Spleen (tissue), 11 donors: ENCODE measurements around the gene BCL11B. TPM values are rescaled to one million over a fixed set of nuclear protein-coding genes. Genes with fewer than 3 reads are reported as not detected.

Source experiments
- DNase-seq: peaks from one replicate; pipeline ENCODE4 v3.0.0-alpha.2; 2020
- H3K27ac ChIP-seq, 8 donors: fragments of 200-600 bp; sonication (generic) in 7 of 8; 1 replicate in 4 of 8; 2 replicates in 4 of 8; pipeline versions ENCODE4 v1.5.0 to v1.8.0; 2016 to 2021; ENCODE audit warnings: inconsistent platforms in 4 of 8, mild to moderate bottlenecking in 4 of 8, moderate library complexity in 1 of 8
- H3K27me3 ChIP-seq, 7 donors: fragments of 200-600 bp; sonication (generic) in 6 of 7; replicated peaks in 1 of 7; 1 replicate in 4 of 7; 2 replicates in 3 of 7; pipeline versions ENCODE4 v1.5.0 to v1.8.0; 2016 to 2021; ENCODE audit warnings: inconsistent platforms in 3 of 7, mild to moderate bottlenecking in 1 of 7
- H3K36me3 ChIP-seq, 6 donors: fragments of 200-600 bp; sonication (generic) in 5 of 6; 1 replicate in 4 of 6; 2 replicates in 2 of 6; pipeline versions ENCODE4 v1.5.0 to v1.8.0; 2016 to 2021; ENCODE audit warnings: inconsistent platforms in 2 of 6
- H3K4me1 ChIP-seq, 6 donors: fragments of 200-600 bp; sonication (generic) in 5 of 6; 1 replicate in 3 of 6; 2 replicates in 3 of 6; pipeline versions ENCODE4 v1.5.0 to v1.8.0; 2016 to 2021; ENCODE audit warnings: inconsistent platforms in 3 of 6
- H3K4me3 ChIP-seq, 8 donors: fragments of 200-600 bp; sonication (generic) in 7 of 8; 1 replicate in 4 of 8; 2 replicates in 4 of 8; pipeline versions ENCODE4 v1.5.0 to v1.8.0; 2016 to 2021; ENCODE audit warnings: inconsistent platforms in 4 of 8, mild to moderate bottlenecking in 4 of 8, moderate library complexity in 2 of 8
- H3K9me3 ChIP-seq, 8 donors: fragments of 200-600 bp; sonication (generic) in 7 of 8; 1 replicate in 4 of 8; 2 replicates in 4 of 8; pipeline versions ENCODE4 v1.5.0 to v1.8.0; 2016 to 2021; ENCODE audit warnings: inconsistent platforms in 4 of 8
- POLR2A ChIP-seq, 3 donors: fragments of 450-650 bp; IDR thresholded peaks; one replicate each; pipeline ENCODE4 v1.5.1; 2017; ENCODE audit warnings: antibody characterized with exemption in 3 of 3, mild to moderate bottlenecking in 1 of 3
- POLR2AphosphoS5 ChIP-seq, 3 donors: sonication (generic); formaldehyde crosslinking; IDR thresholded peaks; one replicate each; pipeline ENCODE4 v1.5.1; 2017; ENCODE audit warnings: antibody characterized with exemption in 3 of 3
- WGBS, 5 donors: extraction: QIAGEN DNeasy Blood & Tissue Kit in 3 of 5; methylation state at CpG; one replicate each; pipeline versions ENCODE4 v1.1.5 to v1.1.7; 2013 to 2018; 5-methylcytosine and 5-hydroxymethylcytosine counted together
- intact Hi-C: fragments of 100-400 bp; cut with DNase I; formaldehyde crosslinking; loops from one replicate; pipeline ENCODE4 v1.15.0; 2023; ENCODE audit warnings: low total_unique reads
- polyA plus RNA-seq, 3 donors: library from polyadenylated mRNA; stranded (reverse); fragments of 200-250 nt; gene quantifications; one replicate each; pipeline ENCODE4 v1.2.1, GENCODE V29; 2013
- total RNA-seq, 7 donors: library from RNA; depleted of rRNA in 3 of 7; stranded (reverse); fragments of >200 nt in 3 of 7; fragmentation: NEBNext Ultra II Directional in 4 of 7; extraction: Animal tissue kit (Norgen Biotek cat#: 25700) in 4 of 7; gene quantifications; one replicate each; pipeline versions ENCODE4 v1.1.0 to v1.2.1, GENCODE V29; 2016 to 2021
- TF ChIP-seq, protein P1 (sequence below), 11 experiments: fragments of 200-600 bp in 7 of 11; fragments of 450-650 bp in 4 of 11; sonication (generic) in 4 of 11; IDR thresholded peaks in 8 of 11; conservative IDR thresholded peaks in 3 of 11; 1 replicate in 7 of 11; 2 replicates in 4 of 11; pipeline versions ENCODE4 v1.4.0 to v1.8.0; 2016 to 2021; ENCODE audit warnings: antibody characterized with exemption in 11 of 11, inconsistent platforms in 4 of 11, mild to moderate bottlenecking in 1 of 11
- donor health status: healthy with polysubstance abuse.
- donor health status: DM: no; HTN: no; CAD: no; lungs with moderate emphysema.
- donor health status: DM: no; HTN: no; CAD: no.
- donor health status: Bipolar disorder and iron deficiency.
- donor health status: healthy.
- donor health status: DM: no; HTN: no; CAD: no.
- donor health status: DM: yes; HTN: yes; CAD: no.

BCL11B gene
- total and polyA plus RNA-seq, 10 donors: 0.74 to 21.1 (median 11.4) TPM

DNA sequence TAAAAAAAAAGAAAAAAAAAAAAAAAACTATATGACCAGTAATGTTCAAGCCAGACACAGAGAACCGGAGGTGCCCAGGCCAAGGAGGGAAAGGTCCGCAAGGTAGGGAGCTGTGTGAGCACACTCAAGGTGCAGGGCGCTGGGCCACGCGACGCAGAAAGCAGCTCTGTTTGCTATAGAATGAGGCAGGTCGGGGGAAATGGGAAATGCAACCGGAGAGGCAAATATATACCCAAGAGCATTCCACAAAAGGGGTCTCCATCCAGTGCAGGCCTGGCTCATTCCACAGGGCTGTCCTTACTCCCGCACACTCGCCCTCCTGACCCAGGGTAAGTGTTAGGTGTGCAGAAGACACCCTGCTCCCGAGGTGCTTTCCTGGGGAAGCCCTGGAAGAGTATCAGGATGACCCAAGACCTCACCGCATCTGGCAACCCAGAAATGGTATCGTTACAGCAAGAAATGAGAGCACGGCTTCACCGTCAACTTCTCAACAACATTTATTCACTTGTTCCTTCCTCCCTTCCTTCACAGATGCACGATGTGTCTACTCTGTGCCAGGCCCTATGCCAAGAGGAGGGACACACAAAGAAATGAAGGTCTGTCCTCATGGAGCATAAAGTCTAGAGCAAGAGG lies 86.4 kb downstream of the BCL11B start:
- Histone ChIP-seq H3K4me3 (no peak overlapping the region), H3K36me3 (no peaks in the 10 kb centered on the region), H3K27me3 (peaks cover 0 to 6% (median 0%) of the 10 kb centered on the region in 7 donors), H3K4me1 (peaks cover 0 to 96% (median 13%) of the 10 kb centered on the region in 6 donors), H3K9me3 (no peaks in the 10 kb centered on the region), H3K27ac (peak overlapping the region in 1 of 8 donors; percentile 3)
- no peak for DNase-seq
- TF ChIP-seq POLR2A (IDR thresholded peaks at IDR 0.05) (no peak), POLR2AphosphoS5 (IDR thresholded peaks at IDR 0.05) (no peak)
- TF ChIP-seq, protein P1, sequence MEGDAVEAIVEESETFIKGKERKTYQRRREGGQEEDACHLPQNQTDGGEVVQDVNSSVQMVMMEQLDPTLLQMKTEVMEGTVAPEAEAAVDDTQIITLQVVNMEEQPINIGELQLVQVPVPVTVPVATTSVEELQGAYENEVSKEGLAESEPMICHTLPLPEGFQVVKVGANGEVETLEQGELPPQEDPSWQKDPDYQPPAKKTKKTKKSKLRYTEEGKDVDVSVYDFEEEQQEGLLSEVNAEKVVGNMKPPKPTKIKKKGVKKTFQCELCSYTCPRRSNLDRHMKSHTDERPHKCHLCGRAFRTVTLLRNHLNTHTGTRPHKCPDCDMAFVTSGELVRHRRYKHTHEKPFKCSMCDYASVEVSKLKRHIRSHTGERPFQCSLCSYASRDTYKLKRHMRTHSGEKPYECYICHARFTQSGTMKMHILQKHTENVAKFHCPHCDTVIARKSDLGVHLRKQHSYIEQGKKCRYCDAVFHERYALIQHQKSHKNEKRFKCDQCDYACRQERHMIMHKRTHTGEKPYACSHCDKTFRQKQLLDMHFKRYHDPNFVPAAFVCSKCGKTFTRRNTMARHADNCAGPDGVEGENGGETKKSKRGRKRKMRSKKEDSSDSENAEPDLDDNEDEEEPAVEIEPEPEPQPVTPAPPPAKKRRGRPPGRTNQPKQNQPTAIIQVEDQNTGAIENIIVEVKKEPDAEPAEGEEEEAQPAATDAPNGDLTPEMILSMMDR (IDR thresholded peaks at IDR 0.05 in 8 of 11, conservative IDR thresholded peaks at IDR 0.05 in 3 of 11): no peak
- intact Hi-C loops: no loop called here
- 80 to 86% (median 86%) methylated on average over 16 of the region's 16 CpGs for WGBS, 5 donors

- intact Hi-C loops: no loop called here
- Histone ChIP-seq H3K4me1 (peaks cover 0 to 96% (median 12%) of the 10 kb centered on the region in 6 donors), H3K27me3 (peaks cover 0 to 5% (median 0%) of the 10 kb centered on the region in 7 donors), H3K36me3 (no peaks in the 10 kb centered on the region), H3K4me3 (no peak overlapping the region), H3K27ac (peak overlapping the region in 2 of 8 donors; percentile 21 to 36), H3K9me3 (no peaks in the 10 kb centered on the region)
- 73 to 88% (median 84%) methylated on average over 8 of the region's 8 CpGs for WGBS, 5 donors
- TF ChIP-seq, protein P1 (IDR thresholded peaks at IDR 0.05 in 8 of 11, conservative IDR thresholded peaks at IDR 0.05 in 3 of 11): no peak
- no peak for TF ChIP-seq POLR2AphosphoS5 (IDR thresholded peaks at IDR 0.05)
- TF ChIP-seq POLR2A (IDR thresholded peaks at IDR 0.05): no peak
- no peak for DNase-seq
Observed at GRCh38 chr14:99183716-99184115, 88.3 kb downstream of the BCL11B start.

DNA sequence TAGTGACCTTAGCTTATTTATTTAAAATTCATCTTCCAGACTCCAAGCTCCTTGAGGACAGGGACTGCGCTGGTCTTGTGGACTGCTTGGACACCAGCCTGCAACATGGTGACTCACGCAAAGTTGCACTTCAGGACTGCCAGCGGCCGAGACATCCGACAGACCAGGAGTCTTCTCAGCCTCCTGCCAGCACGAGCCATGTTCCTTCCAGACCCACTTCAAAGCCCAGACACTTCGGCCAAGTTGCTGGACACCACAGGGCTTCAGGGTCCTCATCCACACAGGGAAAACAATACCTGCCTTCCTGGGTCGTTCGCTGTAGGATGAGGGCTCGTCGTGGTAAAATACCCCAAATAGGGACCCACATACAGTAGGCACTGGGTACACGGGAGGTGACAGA lies 88.7 kb downstream of the BCL11B start:
- DNase-seq: no peak
- Histone ChIP-seq H3K27me3 (peaks cover 0 to under 1% (median 0%) of the 10 kb centered on the region in 7 donors), H3K4me3 (no peak overlapping the region), H3K9me3 (no peaks in the 10 kb centered on the region), H3K4me1 (peaks cover 0 to 96% (median 13%) of the 10 kb centered on the region in 6 donors), H3K36me3 (no peaks in the 10 kb centered on the region), H3K27ac (no peak overlapping the region)
- TF ChIP-seq POLR2AphosphoS5 (IDR thresholded peaks at IDR 0.05) (no peak), POLR2A (IDR thresholded peaks at IDR 0.05) (no peak)
- TF ChIP-seq, protein P1 (IDR thresholded peaks at IDR 0.05 in 8 of 11, conservative IDR thresholded peaks at IDR 0.05 in 3 of 11): no peak
- intact Hi-C loops: no loop called here
- WGBS, 5 donors: 88 to 92% (median 89%) methylated on average over 12 of the region's 12 CpGs

DNA sequence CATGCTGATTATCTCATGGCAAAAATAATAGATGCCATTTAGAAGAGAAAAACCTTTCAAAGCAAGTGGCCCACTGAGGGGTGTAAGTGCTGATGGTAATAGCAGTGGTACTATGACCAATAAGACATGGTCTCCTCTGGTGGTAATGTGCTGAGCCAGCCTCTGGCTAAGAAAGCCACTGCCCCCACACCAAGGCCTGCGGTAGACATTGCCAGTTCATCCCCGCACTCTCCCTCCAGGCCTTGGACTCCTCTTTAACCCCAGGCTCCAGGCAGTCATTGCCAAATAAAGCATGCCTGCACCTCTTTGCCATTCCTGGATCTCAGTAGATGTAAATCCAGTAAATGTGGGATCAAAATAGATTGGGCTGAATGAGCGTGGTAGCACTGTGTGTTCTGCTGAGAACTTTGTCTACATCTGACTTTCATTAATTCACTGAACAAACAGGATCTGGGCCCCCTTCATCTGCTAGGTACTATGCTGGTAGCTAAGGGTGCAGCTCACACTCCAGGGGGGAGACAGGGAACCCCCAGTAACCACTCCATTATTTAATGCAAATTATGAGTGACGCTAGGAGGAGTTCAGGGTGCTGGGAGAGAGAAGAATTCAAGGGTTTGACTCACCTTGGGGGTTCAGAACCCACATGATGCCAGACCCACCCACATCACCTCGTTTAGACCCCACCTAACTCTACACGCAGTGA lies 89.3 kb downstream of the BCL11B start:
- intact Hi-C loops: no loop called here
- TF ChIP-seq POLR2A (IDR thresholded peaks at IDR 0.05): no peak
- TF ChIP-seq, protein P1 (IDR thresholded peaks at IDR 0.05 in 8 of 11, conservative IDR thresholded peaks at IDR 0.05 in 3 of 11): no peak
- TF ChIP-seq POLR2AphosphoS5 (IDR thresholded peaks at IDR 0.05): no peak
- H3K4me1 ChIP-seq: peaks cover 0 to 94% (median 13%) of the 10 kb centered on the region in 6 donors

More for the DNA sequence above, 89.3 kb downstream of the BCL11B start:
- 83 to 91% (median 86%) methylated on average over 6 of the region's 6 CpGs for WGBS, 5 donors
- no peaks in the 10 kb centered on the region for H3K9me3 ChIP-seq
- no peak for DNase-seq
- no peaks in the 10 kb centered on the region for H3K36me3 ChIP-seq
- H3K27me3 ChIP-seq: no peaks in the 10 kb centered on the region
- H3K27ac ChIP-seq: no peak overlapping the region
- H3K4me3 ChIP-seq: no peak overlapping the region
